Body of pancreas (tissue), 4 donors: Measurements from ENCODE around the gene HIP1. TPM values are rescaled to one million over a fixed set of nuclear protein-coding genes. Genes with fewer than 3 reads are reported as not detected.

Experiments
- ATAC-seq: fragments of 150-250 bp; one replicate; pipeline ENCODE4 v1.9.1; 2016
- DNase-seq, 4 donors: peaks; one replicate each; pipeline ENCODE4 v3.0.0-alpha.2; 2019
- H3K27ac ChIP-seq, 4 donors: fragments of 200-600 bp; sonication (generic); 1 replicate in 3 of 4; 2 replicates in 1 of 4; pipeline versions ENCODE4 v1.5.1 to v1.6.1; 2016 to 2019; ENCODE audit warnings: mild to moderate bottlenecking in 1 of 4, mixed read lengths in 1 of 4, moderate library complexity in 1 of 4
- H3K27me3 ChIP-seq, 2 donors: fragments of 200-600 bp; sonication (generic); one replicate each; pipeline ENCODE4 v1.6.0; 2016; ENCODE audit warnings: mild to moderate bottlenecking in 1 of 2
- H3K36me3 ChIP-seq, 2 donors: fragments of 200-600 bp; sonication (generic); replicated peaks in 1 of 2; 2 replicates each; pipeline ENCODE4 v1.5.1; 2016; ENCODE audit warnings: low read depth in 2 of 2; ENCODE audit not compliant: insufficient read depth in 1 of 2
- H3K4me1 ChIP-seq: fragments of 200-600 bp; sonication (generic); one replicate; pipeline ENCODE4 v1.6.0; 2016
- H3K4me3 ChIP-seq, 2 donors: fragments of 200-600 bp; sonication (generic); 1 replicate in 1 of 2; 2 replicates in 1 of 2; pipeline ENCODE4 v1.5.1; 2016 to 2019
- H3K9me3 ChIP-seq, 3 donors: fragments of 200-600 bp; sonication (generic); 1 replicate in 2 of 3; 2 replicates in 1 of 3; pipeline ENCODE4 v1.5.1; 2016
- CTCF ChIP-seq, 7 experiments: fragments of 450-650 bp in 4 of 7; fragments of 200-600 bp in 3 of 7; sonication (generic) in 3 of 7; IDR thresholded peaks; one replicate each; pipeline ENCODE4 v1.5.1; 2016 to 2019; ENCODE audit warnings: antibody characterized with exemption in 7 of 7
- POLR2A ChIP-seq, 3 donors: fragments of 450-650 bp; IDR thresholded peaks; one replicate each; pipeline ENCODE4 v1.6.1; 2016; ENCODE audit warnings: antibody characterized with exemption in 3 of 3, mild to moderate bottlenecking in 2 of 3
- WGBS, 2 donors: methylation state at CpG; one replicate each; pipeline ENCODE4 v1.1.5; 2017; 5-methylcytosine and 5-hydroxymethylcytosine counted together
- intact Hi-C: fragments of 100-400 bp; cut with DNase I; formaldehyde crosslinking; loops from one replicate; pipeline ENCODE4 v1.15.1; 2023
- total RNA-seq, 2 donors: library from RNA; depleted of rRNA; stranded (reverse); fragments of >200 nt; gene quantifications; one replicate each; pipeline ENCODE4 v1.1.0, GENCODE V29; 2016

HIP1 gene
- total RNA-seq, 2 donors from 2014 or later = 8.3 to 14.5 TPM

- H3K9me3 ChIP-seq = no peaks in the 10 kb centered on the region
- H3K4me3 ChIP-seq = no peak overlapping the region
- ATAC-seq = no peak
- 81 to 85% methylated on average over 4 to 5 of the region's 5 CpGs for WGBS, 2 donors
- no peaks in the 10 kb centered on the region for H3K27me3 ChIP-seq
- H3K4me1 ChIP-seq = no peaks in the 10 kb centered on the region
- no peak for DNase-seq
- intact Hi-C loops = no loop called here
- H3K27ac ChIP-seq = no peak overlapping the region
- TF ChIP-seq CTCF (IDR thresholded peaks at IDR 0.05) (no peak), POLR2A (IDR thresholded peaks at IDR 0.05) (no peak)
- H3K36me3 ChIP-seq = no peaks in the 10 kb centered on the region
Observed at GRCh38 chr7:75591467-75592255, 147.1 kb downstream of the HIP1 start.

GRCh38 chr7:75590373-75591005, 148.3 kb downstream of the HIP1 start:
- ATAC-seq (no peak), DNase-seq (no peak)
- Histone ChIP-seq H3K9me3 (no peaks in the 10 kb centered on the region), H3K27ac (no peak overlapping the region), H3K27me3 (no peaks in the 10 kb centered on the region), H3K4me1 (no peaks in the 10 kb centered on the region), H3K4me3 (no peak overlapping the region), H3K36me3 (no peaks in the 10 kb centered on the region)
- intact Hi-C loops = no loop called here
- 94 to 97% methylated on average over 2 of the region's 2 CpGs for WGBS, 2 donors
- no peak for TF ChIP-seq CTCF (IDR thresholded peaks at IDR 0.05)
- TF ChIP-seq POLR2A (IDR thresholded peaks at IDR 0.05) = no peak

- H3K4me1 ChIP-seq = no peaks in the 10 kb centered on the region
- no peak overlapping the region for H3K4me3 ChIP-seq
- no peak overlapping the region for H3K27ac ChIP-seq
- H3K27me3 ChIP-seq = no peaks in the 10 kb centered on the region
- DNase-seq (no peak), ATAC-seq (no peak)
- no peaks in the 10 kb centered on the region for H3K36me3 ChIP-seq
- intact Hi-C loops = no loop called here
- no peaks in the 10 kb centered on the region for H3K9me3 ChIP-seq
- WGBS, 2 donors = 72 to 93% methylated on average over 5 of the region's 5 CpGs
- TF ChIP-seq POLR2A (IDR thresholded peaks at IDR 0.05) = no peak
- no peak for TF ChIP-seq CTCF (IDR thresholded peaks at IDR 0.05)
Observed at GRCh38 chr7:75584354-75584753, 154.4 kb downstream of the HIP1 start.

- no peak for ATAC-seq
- TF ChIP-seq POLR2A (IDR thresholded peaks at IDR 0.05) (no peak), CTCF (IDR thresholded peaks at IDR 0.05) (no peak)
- Histone ChIP-seq H3K27me3 (no peaks in the 10 kb centered on the region), H3K36me3 (no peaks in the 10 kb centered on the region), H3K9me3 (no peaks in the 10 kb centered on the region), H3K4me1 (no peaks in the 10 kb centered on the region), H3K27ac (no peak overlapping the region), H3K4me3 (no peak overlapping the region)
- WGBS, 2 donors = 87% methylated on average over 9 to 12 of the region's 12 CpGs
- intact Hi-C loops = no loop called here
- DNase-seq = no peak
Observed at GRCh38 chr7:75583255-75583654, 155.5 kb downstream of the HIP1 start.
